Activated T-helper 17 cell treated with anti-CD3 and anti-CD28 coated beads, Interleukin-2, amount 50 U/mL, for 72 hours (primary cell): ENCODE results near the gene SCARF2. TPM values are rescaled to one million over a fixed set of nuclear protein-coding genes. Genes with fewer than 3 reads are reported as not detected.

Source experiments
- ATAC-seq: fragments of 150-1000 bp; cut with Tn5 transposase; replicated peaks from 2 replicates; pipeline ENCODE4 v1.10.0; 2021; ENCODE audit warnings: mild to moderate bottlenecking, moderate library complexity
- H3K27ac Mint-ChIP-seq: one replicate; pipeline ENCODE4 v1.8.0; 2022; ENCODE audit warnings: mixed read lengths
- H3K27me3 Mint-ChIP-seq: one replicate; pipeline ENCODE4 v1.8.0; 2022; ENCODE audit warnings: mixed read lengths
- H3K36me3 Mint-ChIP-seq: one replicate; pipeline ENCODE4 v1.8.0; 2022; ENCODE audit warnings: low read depth, mild to moderate bottlenecking, mixed read lengths
- H3K4me1 Mint-ChIP-seq: one replicate; pipeline ENCODE4 v1.8.0; 2022; ENCODE audit warnings: mixed read lengths
- H3K4me3 Mint-ChIP-seq: one replicate; pipeline ENCODE4 v1.8.0; 2022; ENCODE audit warnings: mild to moderate bottlenecking, mixed read lengths
- H3K9me3 Mint-ChIP-seq: one replicate; pipeline ENCODE4 v1.8.0; 2022; ENCODE audit warnings: mixed read lengths
- total RNA-seq, 2 donors: library from RNA; stranded (reverse); gene quantifications; one replicate each; pipeline ENCODE4 v1.2.3, GENCODE V29; 2022

Gene SCARF2
- total RNA-seq, 2 donors from 2014 or later, result 0.43 to 1.5 TPM

- peak overlapping the region; percentile 58 for H3K27ac Mint-ChIP-seq
- no peaks in the 10 kb centered on the region for H3K9me3 Mint-ChIP-seq
- no peaks in the 10 kb centered on the region for H3K27me3 Mint-ChIP-seq
- H3K4me3 Mint-ChIP-seq, result no peak overlapping the region
- peaks cover 6% of the 10 kb centered on the region for H3K36me3 Mint-ChIP-seq
- ATAC-seq, result no peak
- H3K4me1 Mint-ChIP-seq, result peaks cover 29% of the 10 kb centered on the region
These were observed 29.2 kb upstream of the SCARF2 start for GRCh38 chr22:20466659-20467379.

GRCh38 chr22:20465759-20466077, 28.1 kb upstream of the SCARF2 start:
- Mint-ChIP-seq H3K9me3 (no peaks in the 10 kb centered on the region), H3K36me3 (no peaks in the 10 kb centered on the region), H3K27ac (peak overlapping the region; percentile 46), H3K27me3 (no peaks in the 10 kb centered on the region), H3K4me3 (peak overlapping the region; percentile 82), H3K4me1 (peaks cover 29% of the 10 kb centered on the region)
- peak; percentile 15 for ATAC-seq

- no peak for ATAC-seq
- peak overlapping the region; percentile 82 for H3K4me3 Mint-ChIP-seq
- no peaks in the 10 kb centered on the region for H3K27me3 Mint-ChIP-seq
- H3K4me1 Mint-ChIP-seq, result peaks cover 29% of the 10 kb centered on the region
- H3K9me3 Mint-ChIP-seq, result no peaks in the 10 kb centered on the region
- peak overlapping the region; percentile 96 for H3K27ac Mint-ChIP-seq
- no peaks in the 10 kb centered on the region for H3K36me3 Mint-ChIP-seq
These were observed 27.5 kb upstream of the SCARF2 start for GRCh38 chr22:20464912-20465758.

- Mint-ChIP-seq H3K27ac (peak overlapping the region; percentile 96), H3K4me1 (peaks cover 29% of the 10 kb centered on the region), H3K36me3 (no peaks in the 10 kb centered on the region), H3K9me3 (no peaks in the 10 kb centered on the region), H3K4me3 (peak overlapping the region; percentile 82), H3K27me3 (no peaks in the 10 kb centered on the region)
- ATAC-seq, result peak; percentile 92
These were observed 26.5 kb upstream of the SCARF2 start for GRCh38 chr22:20464096-20464614.

- Mint-ChIP-seq H3K9me3 (no peaks in the 10 kb centered on the region), H3K27me3 (no peaks in the 10 kb centered on the region), H3K4me1 (peaks cover 29% of the 10 kb centered on the region), H3K27ac (peak overlapping the region; percentile 96), H3K4me3 (peak overlapping the region; percentile 82), H3K36me3 (no peaks in the 10 kb centered on the region)
- ATAC-seq, result peak; percentile 57
These were observed 25.9 kb upstream of the SCARF2 start for GRCh38 chr22:20463324-20464095.

GRCh38 chr22:20459862-20460261, 22.2 kb upstream of the SCARF2 start:
- H3K36me3 Mint-ChIP-seq, result peaks cover 19% of the 10 kb centered on the region
- no peak overlapping the region for H3K4me3 Mint-ChIP-seq
- H3K27me3 Mint-ChIP-seq, result no peaks in the 10 kb centered on the region
- ATAC-seq, result no peak
- H3K4me1 Mint-ChIP-seq, result peaks cover 31% of the 10 kb centered on the region
- peak overlapping the region; percentile 7 for H3K27ac Mint-ChIP-seq
- H3K9me3 Mint-ChIP-seq, result no peaks in the 10 kb centered on the region

- Mint-ChIP-seq H3K27me3 (no peaks in the 10 kb centered on the region), H3K4me3 (no peak overlapping the region), H3K36me3 (peaks cover 23% of the 10 kb centered on the region), H3K4me1 (peaks cover 26% of the 10 kb centered on the region), H3K9me3 (no peaks in the 10 kb centered on the region), H3K27ac (peak overlapping the region; percentile 7)
- no peak for ATAC-seq
These were observed 21.5 kb upstream of the SCARF2 start for GRCh38 chr22:20459152-20459542.

- no peaks in the 10 kb centered on the region for H3K27me3 Mint-ChIP-seq
- ATAC-seq, result no peak
- H3K27ac Mint-ChIP-seq, result no peak overlapping the region
- peaks cover 23% of the 10 kb centered on the region for H3K36me3 Mint-ChIP-seq
- no peak overlapping the region for H3K4me3 Mint-ChIP-seq
- H3K9me3 Mint-ChIP-seq, result no peaks in the 10 kb centered on the region
- peaks cover 21% of the 10 kb centered on the region for H3K4me1 Mint-ChIP-seq
These were observed 21.0 kb upstream of the SCARF2 start for GRCh38 chr22:20458530-20459151.

- H3K27me3 Mint-ChIP-seq, result no peaks in the 10 kb centered on the region
- no peak for ATAC-seq
These were observed 20.0 kb upstream of the SCARF2 start for GRCh38 chr22:20457506-20458240.

GRCh38 chr22:20456722-20457076, 19.1 kb upstream of the SCARF2 start:
- no peak for ATAC-seq
- H3K27ac Mint-ChIP-seq, result peak overlapping the region; percentile 57
- no peaks in the 10 kb centered on the region for H3K27me3 Mint-ChIP-seq
- no peak overlapping the region for H3K4me3 Mint-ChIP-seq
- H3K4me1 Mint-ChIP-seq, result peaks cover 11% of the 10 kb centered on the region
- peaks cover 23% of the 10 kb centered on the region for H3K36me3 Mint-ChIP-seq
- no peaks in the 10 kb centered on the region for H3K9me3 Mint-ChIP-seq

More at GRCh38 chr22:20457506-20458240, 20.0 kb upstream of the SCARF2 start:
- no peak overlapping the region for H3K27ac Mint-ChIP-seq
- H3K36me3 Mint-ChIP-seq, result peaks cover 23% of the 10 kb centered on the region
- peaks cover 14% of the 10 kb centered on the region for H3K4me1 Mint-ChIP-seq
- no peak overlapping the region for H3K4me3 Mint-ChIP-seq
- no peaks in the 10 kb centered on the region for H3K9me3 Mint-ChIP-seq

- peak; percentile 93 for ATAC-seq
- peak overlapping the region; percentile 57 for H3K27ac Mint-ChIP-seq
- peak overlapping the region; percentile 40 for H3K4me3 Mint-ChIP-seq
- H3K36me3 Mint-ChIP-seq, result peaks cover 23% of the 10 kb centered on the region
- H3K27me3 Mint-ChIP-seq, result no peaks in the 10 kb centered on the region
- peaks cover 11% of the 10 kb centered on the region for H3K4me1 Mint-ChIP-seq
- H3K9me3 Mint-ChIP-seq, result no peaks in the 10 kb centered on the region
These were observed 18.6 kb upstream of the SCARF2 start for GRCh38 chr22:20456064-20456721.

- Mint-ChIP-seq H3K27ac (peak overlapping the region; percentile 57), H3K27me3 (no peaks in the 10 kb centered on the region), H3K9me3 (no peaks in the 10 kb centered on the region), H3K36me3 (peaks cover 23% of the 10 kb centered on the region), H3K4me1 (peaks cover 11% of the 10 kb centered on the region), H3K4me3 (peak overlapping the region; percentile 40)
- ATAC-seq, result no peak
These were observed 18.1 kb upstream of the SCARF2 start for GRCh38 chr22:20455709-20456063.

GRCh38 chr22:20453222-20453621, 15.6 kb upstream of the SCARF2 start:
- no peak for ATAC-seq
- Mint-ChIP-seq H3K27me3 (no peaks in the 10 kb centered on the region), H3K4me3 (no peak overlapping the region), H3K9me3 (no peaks in the 10 kb centered on the region), H3K36me3 (peaks cover 23% of the 10 kb centered on the region), H3K27ac (no peak overlapping the region), H3K4me1 (peaks cover 11% of the 10 kb centered on the region)
